NOMO-1 treated with DMSO at 0.1 percent for 48 hours (cell line): Measurements from ENCODE around the gene KATNB1.
"Not testable (repeated sequence)": the region's sequence is repeated elsewhere in the genome, so short reads cannot be mapped to it uniquely, and the experiment has no call there.

Experiments used
- DNase-seq: peaks from one replicate; lab custom pipeline; 2025; ENCODE audit not compliant: unreplicated experiment; lab: John Stamatoyannopoulos, UW

Gene KATNB1

GRCh38 chr16:57769541-57770145, 34.1 kb downstream of the KATNB1 start:
- no peak for DNase-seq

DNA sequence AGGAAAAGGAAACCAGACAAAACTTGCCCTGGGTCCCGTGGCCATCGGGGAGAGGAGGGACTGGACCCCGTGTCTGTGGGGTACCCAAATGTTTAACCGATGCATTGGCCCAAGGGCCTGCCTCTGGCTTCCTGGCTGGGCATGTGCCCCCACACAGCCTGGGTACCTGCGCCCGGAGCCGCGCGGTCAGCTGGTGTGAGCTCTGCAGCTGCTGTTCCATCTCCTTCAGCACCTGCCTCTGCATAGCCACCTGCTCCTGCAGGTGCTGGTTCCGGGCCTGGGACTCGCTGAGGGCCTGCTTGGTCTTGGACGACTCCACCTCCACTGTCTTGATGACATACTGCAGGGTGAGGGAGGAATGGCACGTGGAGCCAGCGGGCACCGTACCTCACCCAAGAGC, 34.8 kb downstream of the KATNB1 start:
- DNase-seq, result no peak

GRCh38 chr16:57771141-57771785, 35.7 kb downstream of the KATNB1 start:
- DNase-seq, result no peak

DNA sequence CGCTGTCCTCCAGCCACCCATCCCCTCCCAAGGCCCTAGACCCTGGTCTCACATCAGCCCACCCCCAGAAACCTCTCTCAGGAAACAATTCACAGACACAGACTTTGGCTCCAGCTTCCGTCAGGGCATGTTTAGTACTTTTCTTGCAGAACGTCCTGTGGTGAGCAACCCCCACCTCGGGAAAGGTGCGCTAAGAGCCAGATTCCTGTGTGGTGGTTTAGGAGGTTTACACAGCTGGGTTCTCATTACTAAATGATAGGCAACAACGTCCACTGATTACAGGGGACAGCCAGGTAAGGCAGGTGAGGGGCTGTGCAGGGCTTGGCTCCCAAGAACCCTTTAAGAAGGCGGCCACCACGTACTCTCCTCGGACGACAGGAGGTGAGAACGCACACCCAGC, 37.4 kb downstream of the KATNB1 start:
- DNase-seq, result no peak

DNA sequence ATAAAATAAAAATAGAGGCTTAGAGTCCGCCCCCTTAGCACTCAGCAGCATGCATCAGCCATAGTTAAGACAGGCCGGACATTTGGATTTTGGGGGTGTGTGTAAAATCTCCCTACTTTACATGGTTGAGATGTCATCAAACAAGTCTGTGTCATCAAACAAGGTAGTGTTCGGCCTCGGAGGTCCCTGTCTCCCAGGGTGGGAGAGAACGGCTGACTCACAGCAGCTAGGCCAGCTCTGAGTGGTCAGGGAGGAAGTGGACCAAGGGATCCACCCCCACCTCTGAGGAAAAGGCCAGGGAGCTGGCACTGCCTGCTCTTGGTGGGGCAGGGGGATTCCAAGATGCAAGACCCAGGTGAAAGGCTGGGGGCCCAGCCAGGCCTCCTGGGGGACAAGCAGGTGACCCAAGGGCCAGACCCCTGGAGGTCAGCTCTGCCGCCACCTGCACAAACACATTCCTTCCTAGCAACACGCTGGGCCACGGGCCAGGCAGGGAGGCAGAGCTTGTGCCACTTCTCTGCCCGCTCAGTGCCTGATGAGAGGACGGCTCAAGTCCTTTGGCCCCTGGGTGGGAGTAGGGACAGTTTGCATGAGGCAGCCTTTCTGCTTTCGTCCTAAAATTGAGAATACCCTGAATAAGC, 38.2 kb downstream of the KATNB1 start:
- no peak for DNase-seq

DNA sequence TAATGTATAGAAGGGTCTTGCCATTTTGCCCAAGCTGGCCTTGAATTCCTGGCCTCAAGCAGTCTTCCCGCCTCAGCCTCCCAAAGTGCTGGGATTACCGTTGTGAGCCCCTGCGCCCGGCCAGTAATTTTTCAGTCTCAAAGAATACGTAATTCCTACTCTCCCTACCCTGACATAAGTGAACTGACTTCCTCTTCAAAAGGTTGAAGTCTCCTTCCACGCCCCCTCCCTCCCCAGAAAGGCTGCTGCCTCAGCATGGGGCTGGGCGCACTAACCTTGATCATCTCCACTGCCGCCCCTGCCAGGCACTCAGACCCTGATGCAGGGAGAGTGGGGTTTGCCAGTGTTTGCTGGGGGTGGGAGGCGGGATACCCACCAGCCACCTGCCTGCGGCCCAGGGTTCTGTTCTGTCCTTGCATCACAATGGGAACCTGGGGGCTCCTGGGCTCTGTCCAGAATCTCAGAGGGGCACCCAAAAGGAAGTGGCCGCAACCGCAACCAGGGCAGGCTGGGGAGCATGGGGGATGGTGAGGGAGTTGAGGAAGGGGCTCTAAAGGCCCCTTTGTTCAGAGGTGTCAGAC, 39.2 kb downstream of the KATNB1 start:
- DNase-seq, result no peak

DNA sequence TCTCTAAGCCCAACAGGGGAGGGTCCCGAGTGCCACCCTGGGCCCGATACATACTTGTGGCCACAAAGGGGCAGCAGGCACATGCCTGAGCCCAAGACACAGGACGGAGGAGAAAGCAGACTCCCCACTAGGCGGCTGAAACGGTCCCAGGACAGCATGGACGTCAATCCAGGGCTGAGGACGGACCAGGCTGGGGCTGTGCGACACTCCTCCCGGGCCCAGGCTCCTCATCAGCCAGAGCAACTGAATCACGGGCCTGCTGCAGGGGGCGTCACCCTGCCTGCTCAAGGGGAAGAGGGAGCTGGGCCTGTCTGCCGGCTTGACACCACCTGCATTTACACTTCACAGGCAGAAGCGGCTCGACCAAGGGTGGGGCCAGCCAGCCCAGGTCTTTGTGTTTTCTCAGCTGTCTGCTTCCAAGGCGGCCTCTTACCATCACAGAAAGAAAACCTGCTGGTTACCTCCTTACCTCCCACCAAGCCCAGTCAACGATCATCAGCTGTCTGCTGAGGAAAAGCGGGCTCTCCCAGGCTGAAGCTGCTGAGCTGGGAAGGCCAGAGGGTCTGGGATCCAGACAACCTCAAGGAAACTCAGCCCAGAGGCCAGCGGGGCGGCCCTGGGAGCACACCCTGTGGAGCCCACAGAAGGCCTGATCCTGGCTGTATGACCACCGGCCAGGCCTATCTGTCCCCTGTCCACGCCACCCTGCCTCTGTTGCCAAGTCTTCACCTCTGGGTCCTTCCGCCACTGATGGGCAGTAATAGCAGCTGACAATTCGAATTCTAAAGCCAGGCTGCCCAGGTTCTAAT, 40.3 kb downstream of the KATNB1 start:
- no peak for DNase-seq

- DNase-seq, result no peak
Measured at GRCh38 chr16:57778658-57779057, 43.1 kb downstream of the KATNB1 start.

- not testable (repeated sequence) for DNase-seq
Measured at GRCh38 chr16:57779836-57780235, 44.3 kb downstream of the KATNB1 start.

DNA sequence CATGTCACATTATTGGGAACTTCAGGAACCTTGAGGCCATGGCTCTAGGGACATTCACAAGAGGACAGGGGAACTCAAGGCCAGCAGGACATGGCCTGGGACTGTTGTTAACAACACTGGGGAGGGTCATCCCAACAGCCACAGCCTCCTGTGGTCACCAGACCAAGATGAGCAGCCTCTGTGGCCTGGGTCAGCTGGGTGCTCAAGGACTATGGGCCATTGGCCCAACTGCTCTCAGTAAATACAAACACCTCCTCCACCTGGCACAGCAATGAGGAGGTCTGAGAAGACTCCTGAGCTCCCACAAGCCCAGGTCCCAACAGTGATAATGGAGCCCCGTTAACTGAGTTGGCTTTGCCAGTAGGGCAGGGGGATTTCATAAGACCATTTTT, 45.8 kb downstream of the KATNB1 start:
- no peak for DNase-seq

DNA sequence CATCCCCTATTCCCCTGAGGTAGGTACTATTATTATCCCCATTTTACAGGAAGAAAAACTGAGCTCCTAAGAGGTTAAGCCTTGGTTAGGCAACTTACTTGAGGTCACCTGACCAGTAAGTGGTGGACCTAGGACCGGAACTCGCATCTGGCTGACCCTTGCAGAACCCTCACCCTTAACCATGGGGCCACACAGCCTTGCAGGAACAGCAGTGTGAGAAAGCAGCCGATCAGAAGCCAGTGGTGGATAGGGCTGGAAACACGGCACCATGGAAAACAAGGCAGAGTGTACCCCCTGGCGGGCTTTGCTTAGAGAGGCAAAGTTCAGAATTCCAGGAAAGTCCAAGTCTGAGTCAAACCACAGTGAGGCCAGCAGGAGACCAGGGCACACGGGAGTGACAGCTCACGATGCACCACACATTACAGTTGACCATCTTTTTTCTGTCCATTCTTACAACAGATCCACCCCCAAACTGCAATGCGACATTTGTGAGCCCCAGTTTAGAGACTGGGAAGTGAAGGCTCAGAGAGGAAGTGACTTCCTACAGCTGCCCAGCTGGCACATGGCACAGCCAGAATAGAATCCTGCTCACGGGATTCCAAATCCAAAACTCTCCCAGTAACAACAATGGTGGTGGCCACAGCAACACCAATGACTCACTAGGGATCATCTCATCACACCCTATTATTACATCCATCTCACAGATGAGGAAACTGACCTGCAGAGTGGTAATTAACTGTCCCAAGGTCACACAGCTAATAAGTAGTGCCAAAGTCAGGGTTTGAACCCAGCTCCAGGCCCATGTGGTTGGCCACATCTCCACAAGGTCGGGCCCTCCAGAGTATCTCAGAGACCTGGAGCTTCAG, 46.4 kb downstream of the KATNB1 start:
- no peak for DNase-seq

DNA sequence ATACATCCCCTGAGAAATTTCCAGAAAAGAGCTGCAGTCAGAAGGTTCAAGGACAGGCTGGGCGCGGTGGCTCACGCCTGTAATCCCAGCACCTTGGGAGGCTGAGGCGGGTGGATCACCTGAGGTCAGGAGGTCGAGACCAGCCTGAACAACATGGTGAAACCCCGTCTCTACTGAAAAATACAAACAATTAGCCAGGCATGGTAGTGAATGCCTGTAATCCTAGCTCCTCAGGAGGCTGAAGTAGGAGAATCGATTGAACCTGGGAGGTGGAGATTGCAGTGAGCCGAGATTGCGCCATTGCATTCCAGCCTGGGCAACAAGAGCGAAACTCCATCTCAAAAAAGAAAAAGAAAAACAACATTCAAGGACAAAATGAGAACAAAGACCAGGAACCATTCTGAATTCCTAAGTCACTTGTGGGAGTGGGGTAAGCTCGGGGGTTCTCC, 47.1 kb downstream of the KATNB1 start:
- DNase-seq, result not testable (repeated sequence)

- no peak for DNase-seq
Measured at GRCh38 chr16:57783116-57783515, 47.5 kb downstream of the KATNB1 start.

DNA sequence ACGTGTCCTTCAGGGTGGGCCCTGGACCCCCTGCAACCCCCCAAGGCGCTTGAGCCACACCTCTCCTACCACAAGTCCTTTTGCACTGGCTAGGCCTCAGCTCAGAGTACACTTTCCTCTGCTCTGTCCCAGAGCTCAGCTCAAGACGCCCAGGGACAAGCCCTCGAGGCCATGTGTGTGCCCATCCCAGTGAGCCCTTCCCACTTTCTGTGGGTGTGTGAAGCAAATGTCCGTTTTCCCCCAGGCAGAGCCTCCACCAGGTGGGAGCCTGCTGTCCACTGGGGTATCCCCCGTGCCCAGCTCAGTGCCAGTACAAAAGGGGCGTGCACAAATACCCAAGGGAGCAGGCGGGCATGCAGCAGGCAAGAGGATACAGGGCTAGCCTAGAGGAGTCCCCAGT, 48.3 kb downstream of the KATNB1 start:
- DNase-seq, result no peak

- no peak for DNase-seq
Measured at GRCh38 chr16:57784334-57784733, 48.8 kb downstream of the KATNB1 start.

DNA sequence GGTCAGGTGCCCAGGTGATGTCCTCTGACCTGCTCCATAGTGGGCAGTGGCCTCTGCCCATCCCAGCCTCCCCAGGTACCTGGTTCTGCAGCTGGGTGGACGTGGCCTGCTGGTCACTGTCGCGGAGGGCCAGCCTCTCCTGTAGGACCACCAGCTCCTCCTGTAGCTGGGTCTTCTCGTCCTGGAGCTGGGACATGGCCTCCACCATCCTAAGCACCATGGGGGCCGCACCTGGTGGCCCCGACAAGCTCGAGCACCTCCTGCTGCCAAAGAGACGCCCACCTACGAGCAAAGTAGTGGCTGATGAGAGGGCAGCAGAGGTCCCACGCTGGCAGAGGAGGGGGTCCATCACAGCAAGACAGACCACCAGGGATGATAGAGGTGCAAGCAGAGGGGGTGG, 49.8 kb downstream of the KATNB1 start:
- DNase-seq, result no peak

DNA sequence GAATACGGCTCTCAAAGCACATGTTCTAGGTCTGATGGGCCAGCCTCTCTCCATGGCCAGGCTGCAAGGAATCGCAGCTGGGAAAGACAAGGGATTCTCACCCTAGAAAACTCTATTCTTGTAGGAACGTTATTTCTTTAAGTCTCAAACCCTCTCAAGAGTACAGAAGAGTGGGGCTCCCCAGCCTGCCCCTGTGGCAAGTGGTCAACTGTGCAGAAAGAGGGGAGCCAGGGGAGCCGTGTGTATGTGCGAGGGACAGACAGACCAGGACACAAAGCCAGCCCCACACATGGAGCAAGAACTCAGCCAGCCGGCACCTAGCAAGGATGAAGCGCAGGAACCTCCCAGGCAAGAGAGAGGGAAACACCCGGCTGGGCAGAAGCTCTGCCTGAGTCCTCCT, 50.4 kb downstream of the KATNB1 start:
- DNase-seq, result no peak

GRCh38 chr16:57786632-57787518, 51.3 kb downstream of the KATNB1 start:
- no peak for DNase-seq

DNA sequence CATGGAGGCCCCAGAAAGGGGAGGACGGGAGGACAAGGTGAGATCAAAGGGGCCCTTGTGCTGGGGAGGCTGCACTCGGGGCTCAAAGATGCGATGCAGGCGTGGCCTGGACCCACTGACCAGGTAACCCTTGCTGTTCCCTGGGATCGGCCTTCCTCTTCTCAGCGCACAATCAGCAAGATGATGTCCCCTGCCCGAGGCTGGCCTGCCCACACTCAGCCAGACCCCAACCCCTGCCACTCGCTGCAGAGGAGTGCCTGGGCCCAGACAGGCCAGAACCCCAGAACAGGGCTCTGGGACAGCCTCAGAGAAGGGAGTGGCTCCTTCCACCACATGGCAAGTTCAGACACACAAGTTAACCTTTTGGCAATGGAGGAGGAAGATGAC, 51.9 kb downstream of the KATNB1 start:
- no peak for DNase-seq
